Lower lobe of right lung (tissue), 2 donors: Measurements from ENCODE around the gene NACC2. TPM values are rescaled to one million over a fixed set of nuclear protein-coding genes. Genes with fewer than 3 reads are reported as not detected.

ENCODE experiments used
- ATAC-seq, 2 donors: fragments of 200-7000 bp; cut with Tn5 transposase; one replicate each; pipeline ENCODE4 v1.9.1; 2020 to 2022; ENCODE audit warnings: mild to moderate bottlenecking in 2 of 2, moderate library complexity in 2 of 2
- DNase-seq: peaks from one replicate; pipeline ENCODE4 v3.0.0-alpha.2; 2020
- H3K27ac ChIP-seq: fragments of 200-600 bp; one replicate; pipeline ENCODE4 v1.8.0; 2022
- H3K27me3 ChIP-seq: fragments of 200-600 bp; one replicate; pipeline ENCODE4 v1.8.0; 2022; ENCODE audit warnings: low read depth
- H3K36me3 ChIP-seq: fragments of 200-600 bp; one replicate; pipeline ENCODE4 v1.8.0; 2022; ENCODE audit warnings: mild to moderate bottlenecking
- H3K4me1 ChIP-seq: fragments of 200-600 bp; one replicate; pipeline ENCODE4 v1.8.0; 2022
- H3K4me3 ChIP-seq: fragments of 200-600 bp; one replicate; pipeline ENCODE4 v1.8.0; 2022; ENCODE audit warnings: mild to moderate bottlenecking
- H3K9me3 ChIP-seq: fragments of 200-600 bp; one replicate; pipeline ENCODE4 v1.8.0; 2022
- intact Hi-C: fragments of 100-400 bp; cut with DNase I; formaldehyde crosslinking; loops from one replicate; pipeline ENCODE4 v1.11.0; 2022
- total RNA-seq: library from RNA; stranded (reverse); fragmentation: NEBNext Ultra II Directional; extraction: Animal tissue kit (Norgen Biotek cat#: 25700); gene quantifications from one replicate; pipeline ENCODE4 v1.2.1, GENCODE V29; 2021
- TF ChIP-seq, protein P1 (sequence below): fragments of 200-600 bp; IDR thresholded peaks from one replicate; pipeline ENCODE4 v1.8.0; 2022; ENCODE audit warnings: antibody characterized with exemption, mild to moderate bottlenecking
- donor health status: DM: no; HTN: yes; CAD: no; lungs with severe emphysema.

Gene NACC2
- total RNA-seq, 1 donor from 2014 or later, result 27.0 TPM

DNA sequence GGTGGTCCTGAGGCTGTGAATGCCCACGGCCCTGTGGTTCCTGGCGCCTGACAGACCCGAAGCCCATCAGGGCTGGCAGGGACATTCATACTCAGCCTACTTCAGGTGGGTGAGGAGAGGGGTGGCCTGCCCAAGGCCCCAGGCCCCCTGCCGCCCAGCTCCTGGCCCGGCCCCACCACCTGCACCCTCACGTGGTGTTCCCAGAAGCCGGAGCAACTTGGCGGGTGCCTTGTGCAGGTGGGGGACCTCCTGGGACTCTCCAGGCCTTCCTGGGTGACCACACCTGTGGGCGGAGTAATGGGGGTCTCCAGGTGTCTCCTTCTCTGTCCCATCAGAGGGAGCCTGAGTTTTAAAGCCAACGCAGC is 97.1 kb downstream of the NACC2 start:
- Histone ChIP-seq H3K36me3 (no peaks in the 10 kb centered on the region), H3K27ac (no peak overlapping the region), H3K4me3 (no peak overlapping the region), H3K27me3 (no peaks in the 10 kb centered on the region), H3K4me1 (peaks cover 38% of the 10 kb centered on the region), H3K9me3 (no peaks in the 10 kb centered on the region)
- TF ChIP-seq, protein P1, sequence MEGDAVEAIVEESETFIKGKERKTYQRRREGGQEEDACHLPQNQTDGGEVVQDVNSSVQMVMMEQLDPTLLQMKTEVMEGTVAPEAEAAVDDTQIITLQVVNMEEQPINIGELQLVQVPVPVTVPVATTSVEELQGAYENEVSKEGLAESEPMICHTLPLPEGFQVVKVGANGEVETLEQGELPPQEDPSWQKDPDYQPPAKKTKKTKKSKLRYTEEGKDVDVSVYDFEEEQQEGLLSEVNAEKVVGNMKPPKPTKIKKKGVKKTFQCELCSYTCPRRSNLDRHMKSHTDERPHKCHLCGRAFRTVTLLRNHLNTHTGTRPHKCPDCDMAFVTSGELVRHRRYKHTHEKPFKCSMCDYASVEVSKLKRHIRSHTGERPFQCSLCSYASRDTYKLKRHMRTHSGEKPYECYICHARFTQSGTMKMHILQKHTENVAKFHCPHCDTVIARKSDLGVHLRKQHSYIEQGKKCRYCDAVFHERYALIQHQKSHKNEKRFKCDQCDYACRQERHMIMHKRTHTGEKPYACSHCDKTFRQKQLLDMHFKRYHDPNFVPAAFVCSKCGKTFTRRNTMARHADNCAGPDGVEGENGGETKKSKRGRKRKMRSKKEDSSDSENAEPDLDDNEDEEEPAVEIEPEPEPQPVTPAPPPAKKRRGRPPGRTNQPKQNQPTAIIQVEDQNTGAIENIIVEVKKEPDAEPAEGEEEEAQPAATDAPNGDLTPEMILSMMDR, result no peak
- ATAC-seq (no peak), DNase-seq (no peak)
- intact Hi-C loops, result no loop called here

- Histone ChIP-seq H3K9me3 (no peaks in the 10 kb centered on the region), H3K27ac (no peak overlapping the region), H3K27me3 (no peaks in the 10 kb centered on the region), H3K4me3 (no peak overlapping the region), H3K4me1 (peaks cover 38% of the 10 kb centered on the region), H3K36me3 (no peaks in the 10 kb centered on the region)
- no peak for ATAC-seq
- DNase-seq, result no peak
- TF ChIP-seq, protein P1, result no peak
- intact Hi-C loops, result no loop called here
Measured at GRCh38 chr9:135997090-135998015, 97.7 kb downstream of the NACC2 start.

DNA sequence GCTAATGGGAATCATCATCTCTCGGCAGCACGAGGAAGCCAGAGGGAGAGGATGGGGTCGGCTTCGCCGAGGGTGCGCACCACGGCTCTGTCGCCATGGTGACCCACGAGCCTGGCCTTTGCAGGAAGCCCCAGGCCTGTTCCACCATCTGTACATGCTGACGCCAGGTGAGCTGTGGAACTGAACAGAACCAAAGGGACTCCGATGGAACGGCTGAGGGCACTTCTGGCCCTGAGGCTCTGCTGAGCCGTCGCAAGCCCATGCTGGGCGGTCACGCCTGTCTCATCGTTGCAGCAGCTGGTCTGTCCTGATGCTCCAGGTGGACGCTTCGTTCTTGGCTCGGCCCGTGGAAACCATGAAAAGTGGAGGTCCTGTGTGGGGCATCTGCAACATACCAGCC is 99.3 kb downstream of the NACC2 start:
- Histone ChIP-seq H3K27ac (no peak overlapping the region), H3K27me3 (no peaks in the 10 kb centered on the region), H3K36me3 (no peaks in the 10 kb centered on the region), H3K4me1 (peaks cover 51% of the 10 kb centered on the region), H3K4me3 (no peak overlapping the region), H3K9me3 (no peaks in the 10 kb centered on the region)
- TF ChIP-seq, protein P1, result no peak
- DNase-seq (no peak), ATAC-seq (no peak)
- intact Hi-C loops, result no loop called here

DNA sequence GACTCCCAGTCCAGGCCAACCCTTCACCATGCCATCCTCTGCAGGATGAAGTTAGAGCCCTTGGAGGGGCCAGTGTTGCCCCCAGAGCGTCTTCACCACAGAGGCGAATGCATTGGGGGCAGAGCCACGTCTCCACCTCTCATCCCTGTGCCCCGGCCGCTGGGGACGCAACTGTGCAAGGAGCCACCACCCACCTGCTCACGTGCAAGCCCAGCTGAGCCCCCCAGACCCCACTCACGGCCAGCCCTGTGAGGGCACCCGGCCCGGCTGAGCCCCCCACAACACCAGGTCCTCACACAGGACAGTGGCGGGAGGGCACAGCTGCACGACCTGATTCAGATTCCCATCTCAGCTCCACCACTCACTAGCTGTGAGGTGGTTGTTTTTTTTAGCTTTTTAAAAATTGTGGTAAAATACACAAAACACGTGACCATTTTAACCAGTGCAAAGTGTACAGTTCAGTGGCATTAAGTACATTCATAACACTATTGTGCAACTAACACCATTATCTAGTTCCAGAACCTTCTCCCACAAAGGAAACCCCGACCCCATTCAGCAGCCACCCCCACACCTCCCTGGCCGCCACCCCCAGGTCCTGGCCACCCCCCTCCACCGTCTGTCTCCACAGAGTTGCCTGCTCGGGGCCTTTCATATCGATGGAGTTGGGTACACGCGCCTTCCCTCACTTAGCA is 100.4 kb downstream of the NACC2 start:
- DNase-seq (no peak), ATAC-seq (no peak)
- no peaks in the 10 kb centered on the region for H3K36me3 ChIP-seq
- no peaks in the 10 kb centered on the region for H3K27me3 ChIP-seq
- no peaks in the 10 kb centered on the region for H3K9me3 ChIP-seq
- TF ChIP-seq, protein P1, result no peak
- peak overlapping the region; percentile 92 for H3K27ac ChIP-seq
- H3K4me3 ChIP-seq, result no peak overlapping the region
- peaks cover 60% of the 10 kb centered on the region for H3K4me1 ChIP-seq
- intact Hi-C loops, result no loop called here

DNA sequence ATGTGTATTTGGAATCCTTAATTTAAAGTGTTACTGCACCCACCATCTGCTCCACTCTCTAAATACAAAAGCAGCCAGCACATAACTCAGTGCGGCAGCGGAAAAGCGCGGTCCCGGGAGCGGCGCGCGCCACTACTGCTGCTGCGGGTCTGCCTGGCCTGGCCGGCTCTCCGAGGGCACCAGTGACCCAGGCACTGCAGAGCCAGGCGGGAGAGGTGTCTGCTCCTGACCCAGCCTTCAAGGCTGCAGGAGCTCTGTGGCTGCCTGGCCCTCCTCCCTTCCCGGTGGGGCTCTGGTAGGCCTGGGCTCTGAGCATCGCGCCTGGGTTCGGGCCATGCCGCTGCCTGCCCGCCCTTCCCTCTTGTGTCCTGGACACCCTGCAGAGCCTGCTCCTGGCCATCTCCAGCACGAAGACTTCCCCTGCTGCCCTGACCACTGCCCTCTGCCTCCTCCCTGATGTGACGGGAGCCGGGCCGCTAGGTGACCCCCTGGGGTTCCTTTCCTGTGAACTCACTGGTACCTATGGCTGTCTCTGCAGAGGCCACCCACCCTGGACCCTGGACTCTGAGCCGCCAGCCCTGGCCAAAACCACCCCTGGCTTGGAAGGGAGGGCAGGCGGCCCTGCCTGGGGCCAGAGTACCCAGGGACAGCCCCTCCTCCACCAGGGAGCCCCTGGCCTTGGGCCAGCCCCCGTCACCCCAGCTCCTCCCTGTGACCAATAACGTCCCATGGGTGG is 101.2 kb downstream of the NACC2 start:
- Histone ChIP-seq H3K4me3 (peak overlapping the region; percentile 52), H3K4me1 (peaks cover 66% of the 10 kb centered on the region), H3K9me3 (no peaks in the 10 kb centered on the region), H3K36me3 (no peaks in the 10 kb centered on the region), H3K27me3 (no peaks in the 10 kb centered on the region), H3K27ac (peak overlapping the region; percentile 92)
- TF ChIP-seq, protein P1, result no peak
- intact Hi-C loops, result no loop called here
- DNase-seq, result peak; percentile 40
- ATAC-seq, result no peak
